Adrenal gland (tissue), 12 donors: ENCODE data around the gene RBM17. TPM values are rescaled to one million over a fixed set of nuclear protein-coding genes. Genes with fewer than 3 reads are reported as not detected.

Source experiments
- DNase-seq, 7 donors: peaks; one replicate each; pipeline ENCODE4 v3.0.0-alpha.2; 2019 to 2020
- H3K27ac ChIP-seq, 5 donors: fragments of 200-600 bp; sonication (generic) in 4 of 5; 1 replicate in 3 of 5; 2 replicates in 2 of 5; pipeline versions ENCODE4 v1.5.1 to v1.8.0; 2016 to 2020; ENCODE audit warnings: mild to moderate bottlenecking in 1 of 5
- H3K27me3 ChIP-seq: fragments of 200-600 bp; 2 replicates; pipeline ENCODE4 v1.8.0; 2021
- H3K36me3 ChIP-seq, 2 donors: fragments of 200-600 bp; replicated peaks in 1 of 2; 1 replicate in 1 of 2; 2 replicates in 1 of 2; pipeline versions ENCODE4 v1.5.1 to v1.8.0; 2018 to 2022
- H3K4me1 ChIP-seq, 2 donors: fragments of 200-600 bp; replicated peaks in 1 of 2; 1 replicate in 1 of 2; 2 replicates in 1 of 2; pipeline versions ENCODE4 v1.5.1 to v1.8.0; 2018 to 2021
- H3K4me3 ChIP-seq, 4 donors: fragments of 200-600 bp; sonication (generic) in 3 of 4; one replicate each; pipeline ENCODE4 v1.5.1; 2016 to 2018
- H3K9me3 ChIP-seq, 3 donors: fragments of 200-600 bp; sonication (generic) in 1 of 3; replicated peaks in 1 of 3; 1 replicate in 2 of 3; 2 replicates in 1 of 3; pipeline versions ENCODE4 v1.5.1 to v1.8.0; 2016 to 2021
- CTCF ChIP-seq, 6 experiments: fragments of 450-650 bp in 4 of 6; fragments of 200-600 bp in 2 of 6; sonication (generic) in 1 of 6; IDR thresholded peaks; 1 replicate in 5 of 6; 2 replicates in 1 of 6; pipeline versions ENCODE4 v1.5.1 to v1.8.0; 2016 to 2021; ENCODE audit warnings: antibody characterized with exemption in 6 of 6, mild to moderate bottlenecking in 2 of 6, moderate library complexity in 1 of 6
- POLR2A ChIP-seq, 2 donors: fragments of 450-650 bp; IDR thresholded peaks; one replicate each; pipeline ENCODE4 v1.6.1; 2017; ENCODE audit warnings: antibody characterized with exemption in 2 of 2, mild to moderate bottlenecking in 2 of 2, moderate library complexity in 1 of 2
- WGBS, 4 donors: extraction: QIAGEN DNeasy Blood & Tissue Kit in 2 of 4; methylation state at CpG; one replicate each; pipeline versions ENCODE4 v1.1.5 to v1.1.7; 2013 to 2017; 5-methylcytosine and 5-hydroxymethylcytosine counted together
- intact Hi-C, 2 donors: fragments of 100-400 bp; cut with DNase I; formaldehyde crosslinking; loops; one replicate each; pipeline versions ENCODE4 v1.14.1 to v1.15.0; 2022 to 2023
- polyA plus RNA-seq, 3 donors: library from polyadenylated mRNA; stranded (reverse); fragments of 200-250 nt in 2 of 3; fragments of 350-450 nt in 1 of 3; fragmentation: Illumina TruSeq in 1 of 3; extraction: RNeasy Lipid Tissue Mini Kit (QIAGEN cat#74804) in 1 of 3; gene quantifications; one replicate each; pipeline ENCODE4 v1.2.3, GENCODE V29; 2013 to 2014
- total RNA-seq, 9 donors: library from RNA; depleted of rRNA in 4 of 9; stranded (reverse); fragments of >200 nt in 4 of 9; fragments of 120-200 nt in 1 of 9; fragmentation: NEBNext Ultra II Directional in 1 of 9; extraction: Animal tissue kit (Norgen Biotek cat#: 25700) in 1 of 9; gene quantifications; one replicate each; pipeline versions ENCODE4 v1.1.0 to v1.2.4, GENCODE V29; 2013 to 2023
- donor health status: healthy with polysubstance abuse.
- donor health status: Bipolar disorder and iron deficiency.
- donor health status: DM: yes; HTN: yes; CAD: no.
- donor health status: DM: no; HTN: no; CAD: no.
- donor health status: DM: no; HTN: no; CAD: no.
- donor health status: DM: yes; HTN: yes; CAD: no.

The RBM17 gene
- total and polyA plus RNA-seq, 12 donors: 31.9 to 123 (median 66.0) TPM

- intact Hi-C loops: no loop called here
Observed at GRCh38 chr10:6068006-6068405, 20.8 kb upstream of the RBM17 start.

GRCh38 chr10:6068422-6068821, 20.4 kb upstream of the RBM17 start:
- Histone ChIP-seq H3K4me1 (peaks cover 0 to 16% of the 10 kb centered on the region in 2 donors), H3K27me3 (no peaks in the 10 kb centered on the region), H3K36me3 (no peaks in the 10 kb centered on the region), H3K4me3 (no peak overlapping the region), H3K27ac (peak overlapping the region in 1 of 5 donors; percentile 48), H3K9me3 (no peaks in the 10 kb centered on the region)
- peak in 1 of 7 donors; percentile 43 for DNase-seq
- intact Hi-C loops: no loop called here
- WGBS, 4 donors: 51 to 66% (median 62%) methylated on average over 8 of the region's 8 CpGs
- TF ChIP-seq POLR2A (IDR thresholded peaks at IDR 0.05) (no peak), CTCF (IDR thresholded peaks at IDR 0.05) (no peak)

More at GRCh38 chr10:6068006-6068405, 20.8 kb upstream of the RBM17 start:
- WGBS, 4 donors: 52 to 76% (median 60%) methylated on average over 6 of the region's 6 CpGs
- Histone ChIP-seq H3K9me3 (no peaks in the 10 kb centered on the region), H3K27ac (no peak overlapping the region), H3K4me3 (no peak overlapping the region), H3K27me3 (no peaks in the 10 kb centered on the region), H3K4me1 (peaks cover 0 to 16% of the 10 kb centered on the region in 2 donors), H3K36me3 (no peaks in the 10 kb centered on the region)
- TF ChIP-seq POLR2A (IDR thresholded peaks at IDR 0.05): no peak
- no peak for DNase-seq

GRCh38 chr10:6069081-6069931, 19.5 kb upstream of the RBM17 start:
- 74 to 76% (median 75%) methylated on average over 11 of the region's 11 CpGs for WGBS, 4 donors
- H3K36me3 ChIP-seq: no peaks in the 10 kb centered on the region
- intact Hi-C loops: no loop called here
- H3K9me3 ChIP-seq: no peaks in the 10 kb centered on the region
- no peak for DNase-seq
- no peaks in the 10 kb centered on the region for H3K27me3 ChIP-seq
- H3K4me1 ChIP-seq: peaks cover 0 to 16% of the 10 kb centered on the region in 2 donors
- no peak overlapping the region for H3K27ac ChIP-seq
- H3K4me3 ChIP-seq: no peak overlapping the region
- TF ChIP-seq CTCF (IDR thresholded peaks at IDR 0.05) (no peak), POLR2A (IDR thresholded peaks at IDR 0.05) (no peak)

- WGBS, 4 donors: 78 to 86% (median 81%) methylated on average over 2 to 5 of the region's 5 CpGs
- no peak for TF ChIP-seq CTCF (IDR thresholded peaks at IDR 0.05)
- TF ChIP-seq POLR2A (IDR thresholded peaks at IDR 0.05): no peak
- Histone ChIP-seq H3K4me3 (no peak overlapping the region), H3K27ac (no peak overlapping the region), H3K9me3 (no peaks in the 10 kb centered on the region), H3K36me3 (no peaks in the 10 kb centered on the region), H3K27me3 (no peaks in the 10 kb centered on the region), H3K4me1 (peaks cover 0 to 9% of the 10 kb centered on the region in 2 donors)
- peak in 1 of 7 donors; percentile 37 for DNase-seq
- intact Hi-C loops: no loop called here
Observed at GRCh38 chr10:6070660-6071059, 18.2 kb upstream of the RBM17 start.
